ENCODE measurements around the gene CFAP77. TPM values are rescaled to one million over a fixed set of nuclear protein-coding genes. Genes with fewer than 3 reads are reported as not detected.

CFAP77 gene
- total and polyA plus RNA-seq, 2 of the 4 experiments (the other 2 are of a cell fraction), result not detected

GRCh38 chr9:132486706-132487350 is 76.8 kb downstream of the CFAP77 start:
- no peak for TF ChIP-seq POLR2A (IDR thresholded peaks at IDR 0.05; ENCODE audit: low read depth, low read length)
- TF ChIP-seq CEBPB (IDR thresholded peaks at IDR 0.05; ENCODE audit: low read depth, low read length), result no peak
- no peak for TF ChIP-seq RAD21 (IDR thresholded peaks at IDR 0.05; ENCODE audit: low read length)
- H4K20me1 ChIP-seq (ENCODE audit: insufficient read depth, low read length), result no peaks in the 10 kb centered on the region
- no peak overlapping the region for H3K14ac ChIP-seq (replicated peaks; ENCODE audit: low read depth, low read length)
- intact Hi-C loops (cut with micrococcal nuclease) (no loop called here), in situ Hi-C loops (cut with MboI; ENCODE audit: low sequenced_read_pairs) (no loop called here), dilution Hi-C loops (cut with HindIII; ENCODE audit: low sequenced_read_pairs, unreplicated experiment) (no loop called here)
- peak overlapping the region; percentile 63 for H2AFZ ChIP-seq (replicated peaks; ENCODE audit: low read length, poor library complexity)
- no peak overlapping the region for H3K4me3 ChIP-seq (ENCODE audit: insufficient read depth, low read depth, low read length)
- no peaks in the 10 kb centered on the region for H3K36me3 ChIP-seq (ENCODE audit: control insufficient read depth, insufficient read depth, low read length)
- H2BK5ac ChIP-seq (ENCODE audit: low read depth, low read length, poor library complexity, severe bottlenecking), result no peak overlapping the region
- no peaks in the 10 kb centered on the region for H3K79me1 ChIP-seq (ENCODE audit: low read depth in 1 of 2, low read length in 2 of 2)
- no peak overlapping the region for H3K4ac ChIP-seq (ENCODE audit: low read depth, low read length)
- H3K23ac ChIP-seq (ENCODE audit: low read depth, low read length), result no peak overlapping the region
- no peak overlapping the region for H3K18ac ChIP-seq (ENCODE audit: low read depth, low read length)
- H3K27ac ChIP-seq (ENCODE audit: insufficient read depth, low read length), result no peak overlapping the region
- no peak overlapping the region for H3K9ac ChIP-seq (ENCODE audit: low read depth, low read length)
- H2AK9ac ChIP-seq (replicated peaks; ENCODE audit: low read depth, low read length, poor library complexity), result no peak overlapping the region
- no peak overlapping the region for H4K91ac ChIP-seq (ENCODE audit: insufficient read depth, low read depth, low read length)
- H3K4me2 ChIP-seq (ENCODE audit: low read depth, low read length), result no peak overlapping the region
- H2AK5ac ChIP-seq (ENCODE audit: low read depth, low read length), result no peak overlapping the region
- H3K56ac ChIP-seq (ENCODE audit: extremely low read depth, insufficient read depth, low read length), result no peak overlapping the region
- no peaks in the 10 kb centered on the region for H3K9me1 ChIP-seq (ENCODE audit: insufficient read depth, low read length)
- H2BK20ac ChIP-seq (ENCODE audit: low read depth, low read length), result no peak overlapping the region
- DNase-seq (no peak), ATAC-seq (ENCODE audit: low read depth) (no peak)
- BruUV-seq (replicated peaks), result no TSS peak
- no peaks in the 10 kb centered on the region for H3K9me3 ChIP-seq (ENCODE audit: control insufficient read depth, insufficient read depth, low read length)
- H2BK120ac ChIP-seq (ENCODE audit: low read depth, low read length), result no peak overlapping the region
- WGBS, 2 experiments (ENCODE audit: extremely low coverage in 2 of 2, insufficient read length in 1 of 2), result 23% methylated on average over 6 of the region's 32 CpGs; no CpG with 5 or more reads in 1 of the 2 experiments
- H3K27me3 ChIP-seq (ENCODE audit: control insufficient read depth, insufficient read depth, low read length), result peaks cover 66% of the 10 kb centered on the region
- H3K4me1 ChIP-seq (ENCODE audit: control insufficient read depth, insufficient read depth, low read length), result no peaks in the 10 kb centered on the region
- H4K8ac ChIP-seq (ENCODE audit: low read depth in 2 of 2, low read length in 2 of 2), result no peak overlapping the region
- ChIA-PET POLR2A (ENCODE audit: unreplicated experiment) (no interaction called here), CTCF (no interaction called here)
- H2BK15ac ChIP-seq (ENCODE audit: low read depth, low read length), result no peak overlapping the region
- no peak overlapping the region for H4K5ac ChIP-seq (ENCODE audit: low read depth, low read length)
